ENCODE data around the gene C2orf68. TPM values are rescaled to one million over a fixed set of nuclear protein-coding genes. Genes with fewer than 3 reads are reported as not detected.

Gene C2orf68
- total and polyA plus RNA-seq, 9 of the 15 experiments (the other 6 are each of a cell fraction or from before 2014, with no cell fraction given), result 22.1 to 50.0 (median 31.8) TPM

GRCh38 chr2:85595301-85596025 is 16.4 kb downstream of the C2orf68 start, which contains the start of gene RNF181 (continued):
- TF ChIP-seq HMGXB4 (CRISPR knock-in tag; IDR thresholded peaks at IDR 0.05), result peak; percentile 71; the same call in 1 of the 2 replicates
- TF ChIP-seq POLR2B (IDR thresholded peaks at IDR 0.05; ENCODE audit: low read depth, partially characterized antibody), result peak; percentile 86
- TF ChIP-seq XRCC5 (IDR thresholded peaks at IDR 0.05; ENCODE audit: low read depth, low read length), result no peak
- no peak for TF ChIP-seq ZBED1 (IDR thresholded peaks at IDR 0.05)
- no peak for TF ChIP-seq ATF1 (CRISPR knock-in tag; IDR thresholded peaks at IDR 0.05)
- TF ChIP-seq ATF1 (tag; IDR thresholded peaks at IDR 0.05), result peak; percentile 92
- no peak for TF ChIP-seq XRCC3 (IDR thresholded peaks at IDR 0.05)
- TF ChIP-seq HBP1 (CRISPR knock-in tag; IDR thresholded peaks at IDR 0.05), result peak; percentile 71; the same call in 1 of the 2 replicates
- TF ChIP-seq ZNF224 (CRISPR knock-in tag; IDR thresholded peaks at IDR 0.05), result no peak
- TF ChIP-seq EP400 (IDR thresholded peaks at IDR 0.05), result peak; percentile 89
- peak; percentile 48; the same call in 1 of the 2 replicates for TF ChIP-seq CBFA2T2 (conservative IDR thresholded peaks at IDR 0.05)
- TF ChIP-seq NFRKB (IDR thresholded peaks at IDR 0.05; ENCODE audit: low read depth), result peak; percentile 86; the same call in 1 of the 2 replicates
- 0 out of 2 replicates have a peak, but pooled peaks have one; percentile 51 for TF ChIP-seq SREBF2 (CRISPR knock-in tag; IDR thresholded peaks at IDR 0.05)
- TF ChIP-seq ELF4 (CRISPR knock-in tag; IDR thresholded peaks at IDR 0.05), result peak; percentile 62; the same call in 1 of the 2 replicates
- 0 out of 2 replicates have a peak, but pooled peaks have one; percentile 51 for TF ChIP-seq KLF6 (CRISPR knock-in tag; IDR thresholded peaks at IDR 0.05; ENCODE audit: borderline replicate concordance)
- no peak for TF ChIP-seq HNRNPH1 (optimal IDR thresholded peaks at IDR 0.05; ENCODE audit: low read depth, low read length)
- no peak for TF ChIP-seq MAFF (IDR thresholded peaks at IDR 0.05; ENCODE audit: low read length)
- peak; percentile 81; the same call in 1 of the 2 replicates for TF ChIP-seq PML (IDR thresholded peaks at IDR 0.05; ENCODE audit: low read length)
- no peak for TF ChIP-seq ZNF384 (IDR thresholded peaks at IDR 0.05; ENCODE audit: low read depth, low read length)
- TF ChIP-seq ZBTB17 (CRISPR knock-in tag; IDR thresholded peaks at IDR 0.05), result 0 out of 2 replicates have a peak, but pooled peaks have one; percentile 27
- no peak for TF ChIP-seq ZC3H11A (IDR thresholded peaks at IDR 0.05; ENCODE audit: low read depth, low read length)
- peak; percentile 45; the same call in 1 of the 2 replicates for TF ChIP-seq FOSL1 (tag; conservative IDR thresholded peaks at IDR 0.05)
- no peak for TF ChIP-seq IRF2 (CRISPR knock-in tag; IDR thresholded peaks at IDR 0.05)
- peak; percentile 47 for TF ChIP-seq HMGN3 (IDR thresholded peaks at IDR 0.05; ENCODE audit: borderline replicate concordance, extremely low read depth, insufficient read length, low read depth, low read length)
- no peak for TF ChIP-seq ZFP1 (CRISPR knock-in tag; IDR thresholded peaks at IDR 0.05)
